Measurements from ENCODE around the gene MPC2.

GRCh38 chr1:167974698-167975097 lies 37.8 kb upstream of the MPC2 start:
- no peak for TF ChIP-seq CTCF (IDR thresholded peaks at IDR 0.05)
- no peak for TF ChIP-seq POLR2AphosphoS5 (IDR thresholded peaks at IDR 0.05; ENCODE audit: low read depth, low read length)

All from Panc1 (cell line).